ENCODE measurements around the gene NUP88.

The NUP88 gene

GRCh38 chr17:5381542-5381941 is 37.9 kb downstream of the NUP88 start:
- TF ChIP-seq GATA3 (IDR thresholded peaks at IDR 0.05; ENCODE audit: low read depth, low read length) (no peak), GATA2 (IDR thresholded peaks at IDR 0.05; ENCODE audit: low read depth, low read length) (no peak)

- TF ChIP-seq GATA2 (IDR thresholded peaks at IDR 0.05; ENCODE audit: low read depth, low read length) (no peak), GATA3 (IDR thresholded peaks at IDR 0.05; ENCODE audit: low read depth, low read length) (no peak)
These were observed 38.8 kb downstream of the NUP88 start for GRCh38 chr17:5380491-5381135.

GRCh38 chr17:5379351-5380107 is 39.9 kb downstream of the NUP88 start:
- TF ChIP-seq GATA2 (IDR thresholded peaks at IDR 0.05; ENCODE audit: low read depth, low read length), result no peak
- TF ChIP-seq GATA3 (IDR thresholded peaks at IDR 0.05; ENCODE audit: low read depth, low read length), result no peak

GRCh38 chr17:5378566-5379207 is 40.8 kb downstream of the NUP88 start:
- TF ChIP-seq GATA2 (IDR thresholded peaks at IDR 0.05; ENCODE audit: low read depth, low read length), result no peak
- no peak for TF ChIP-seq GATA3 (IDR thresholded peaks at IDR 0.05; ENCODE audit: low read depth, low read length)

GRCh38 chr17:5373112-5373511 is 46.4 kb downstream of the NUP88 start:
- no peak for TF ChIP-seq GATA2 (IDR thresholded peaks at IDR 0.05; ENCODE audit: low read depth, low read length)
- no peak for TF ChIP-seq GATA3 (IDR thresholded peaks at IDR 0.05; ENCODE audit: low read depth, low read length)

GRCh38 chr17:5370411-5370810 is 49.1 kb downstream of the NUP88 start:
- no peak for TF ChIP-seq GATA2 (IDR thresholded peaks at IDR 0.05; ENCODE audit: low read depth, low read length)
- no peak for TF ChIP-seq GATA3 (IDR thresholded peaks at IDR 0.05; ENCODE audit: low read depth, low read length)

- TF ChIP-seq GATA2 (IDR thresholded peaks at IDR 0.05; ENCODE audit: low read depth, low read length) (no peak), GATA3 (IDR thresholded peaks at IDR 0.05; ENCODE audit: low read depth, low read length) (no peak)
These were observed 53.6 kb downstream of the NUP88 start for GRCh38 chr17:5365831-5366230.

GRCh38 chr17:5364696-5365095 is 54.8 kb downstream of the NUP88 start:
- no peak for TF ChIP-seq GATA3 (IDR thresholded peaks at IDR 0.05; ENCODE audit: low read depth, low read length)
- TF ChIP-seq GATA2 (IDR thresholded peaks at IDR 0.05; ENCODE audit: low read depth, low read length), result no peak

GRCh38 chr17:5364156-5364555 is 55.3 kb downstream of the NUP88 start:
- TF ChIP-seq GATA2 (IDR thresholded peaks at IDR 0.05; ENCODE audit: low read depth, low read length) (no peak), GATA3 (IDR thresholded peaks at IDR 0.05; ENCODE audit: low read depth, low read length) (no peak)

GRCh38 chr17:5362162-5362811 is 57.2 kb downstream of the NUP88 start:
- TF ChIP-seq GATA3 (IDR thresholded peaks at IDR 0.05; ENCODE audit: low read depth, low read length) (no peak), GATA2 (IDR thresholded peaks at IDR 0.05; ENCODE audit: low read depth, low read length) (no peak)

GRCh38 chr17:5361426-5361825 is 58.0 kb downstream of the NUP88 start:
- TF ChIP-seq GATA2 (IDR thresholded peaks at IDR 0.05; ENCODE audit: low read depth, low read length), result no peak
- no peak for TF ChIP-seq GATA3 (IDR thresholded peaks at IDR 0.05; ENCODE audit: low read depth, low read length)

- TF ChIP-seq GATA3 (IDR thresholded peaks at IDR 0.05; ENCODE audit: low read depth, low read length), result no peak
- no peak for TF ChIP-seq GATA2 (IDR thresholded peaks at IDR 0.05; ENCODE audit: low read depth, low read length)
These were observed 63.9 kb downstream of the NUP88 start for GRCh38 chr17:5355421-5356129.

- no peak for TF ChIP-seq GATA3 (IDR thresholded peaks at IDR 0.05; ENCODE audit: low read depth, low read length)
- no peak for TF ChIP-seq GATA2 (IDR thresholded peaks at IDR 0.05; ENCODE audit: low read depth, low read length)
These were observed 64.5 kb downstream of the NUP88 start for GRCh38 chr17:5354886-5355415.
